Measurements from ENCODE around the gene TNFRSF1B. TPM values are rescaled to one million over a fixed set of nuclear protein-coding genes. Genes with fewer than 3 reads are reported as not detected.

The TNFRSF1B gene
- total and polyA plus RNA-seq, 2 of the 8 experiments (the other 6 are each of a cell fraction or from before 2014, with no cell fraction given), result 1.7 to 2.9 TPM

- TF ChIP-seq CHD7 (IDR thresholded peaks at IDR 0.05; ENCODE audit: insufficient replicate concordance, low read length) (no peak), RAD21 (IDR thresholded peaks at IDR 0.05 in 1 of 2, conservative IDR thresholded peaks at IDR 0.05 in 1 of 2; ENCODE audit: low read depth in 2 of 2, low read length in 2 of 2) (no peak), RBBP5 (IDR thresholded peaks at IDR 0.05; ENCODE audit: borderline replicate concordance, low read depth, low read length) (no peak), MAX (IDR thresholded peaks at IDR 0.05) (no peak), HDAC2 (IDR thresholded peaks at IDR 0.05; ENCODE audit: borderline replicate concordance in 1 of 2, low read depth in 2 of 2, low read length in 2 of 2) (no peak)
Measured at GRCh38 chr1:12185036-12185917, 18.5 kb downstream of the TNFRSF1B start (continued).

Measured in H1 (cell line).